Gastrocnemius medialis (tissue), 4 donors: ENCODE measurements around the gene APP. TPM values are rescaled to one million over a fixed set of nuclear protein-coding genes. Genes with fewer than 3 reads are reported as not detected.

Experiments used
- ATAC-seq, 2 donors: fragments of 150-250 bp; one replicate each; pipeline ENCODE4 v1.9.1; 2016
- DNase-seq, 2 donors: peaks; one replicate each; pipeline ENCODE4 v3.0.0-alpha.2; 2019
- H3K27ac ChIP-seq, 4 donors: fragments of 200-600 bp; sonication (generic); 1 replicate in 1 of 4; 2 replicates in 3 of 4; pipeline ENCODE4 v1.5.1; 2016 to 2018; ENCODE audit warnings: mild to moderate bottlenecking in 2 of 4, moderate library complexity in 1 of 4
- H3K27me3 ChIP-seq, 3 donors: fragments of 200-600 bp; sonication (generic) in 2 of 3; 1 replicate in 1 of 3; 2 replicates in 2 of 3; pipeline versions ENCODE4 v1.5.1 to v1.6.0; 2016 to 2019; ENCODE audit warnings: mild to moderate bottlenecking in 1 of 3, moderate library complexity in 1 of 3
- H3K36me3 ChIP-seq, 2 donors: fragments of 200-600 bp; sonication (generic) in 1 of 2; one replicate each; pipeline ENCODE4 v1.5.1; 2017 to 2018
- H3K4me1 ChIP-seq, 2 donors: fragments of 200-600 bp; sonication (generic) in 1 of 2; one replicate each; pipeline ENCODE4 v1.5.1; 2016 to 2017; ENCODE audit warnings: mild to moderate bottlenecking in 2 of 2
- H3K4me3 ChIP-seq, 4 donors: fragments of 200-600 bp; sonication (generic) in 3 of 4; 1 replicate in 1 of 4; 2 replicates in 3 of 4; pipeline ENCODE4 v1.5.1; 2016 to 2019; ENCODE audit warnings: mild to moderate bottlenecking in 2 of 4
- H3K9me3 ChIP-seq, 3 donors: fragments of 200-600 bp; sonication (generic) in 2 of 3; 1 replicate in 1 of 3; 2 replicates in 2 of 3; pipeline ENCODE4 v1.5.1; 2016 to 2019
- POLR2A ChIP-seq, 2 donors: fragments of 450-650 bp; IDR thresholded peaks; one replicate each; pipeline ENCODE4 v1.6.1; 2017; ENCODE audit warnings: antibody characterized with exemption in 2 of 2, mild to moderate bottlenecking in 2 of 2, moderate library complexity in 2 of 2
- in situ Hi-C, 4 donors: fragments of 200-750 bp; cut with MboI; loops; one replicate each; pipeline versions ENCODE4 v1.15.0 to v1.8.0; 2017; ENCODE audit warnings: low sequenced_read_pairs in 4 of 4
- intact Hi-C: fragments of 100-400 bp; cut with DNase I; formaldehyde crosslinking; loops from one replicate; pipeline ENCODE4 v1.15.1; 2023; ENCODE audit warnings: low total_unique reads
- total RNA-seq, 4 donors: library from RNA; depleted of rRNA; stranded (reverse); fragments of >200 nt; gene quantifications; one replicate each; pipeline versions ENCODE4 v1.1.0 to v1.2.3, GENCODE V29; 2016
- TF ChIP-seq, protein P1 (sequence below), 5 experiments: fragments of 450-650 bp in 3 of 5; fragments of 200-600 bp in 2 of 5; sonication (generic) in 2 of 5; IDR thresholded peaks in 4 of 5; conservative IDR thresholded peaks in 1 of 5; 1 replicate in 4 of 5; 2 replicates in 1 of 5; pipeline ENCODE4 v1.5.1; 2016 to 2019; ENCODE audit warnings: antibody characterized with exemption in 5 of 5, mild to moderate bottlenecking in 3 of 5, moderate library complexity in 3 of 5

The APP gene
- total RNA-seq, 4 donors from 2014 or later, result 45.8 to 73.2 (median 70.1) TPM

DNA sequence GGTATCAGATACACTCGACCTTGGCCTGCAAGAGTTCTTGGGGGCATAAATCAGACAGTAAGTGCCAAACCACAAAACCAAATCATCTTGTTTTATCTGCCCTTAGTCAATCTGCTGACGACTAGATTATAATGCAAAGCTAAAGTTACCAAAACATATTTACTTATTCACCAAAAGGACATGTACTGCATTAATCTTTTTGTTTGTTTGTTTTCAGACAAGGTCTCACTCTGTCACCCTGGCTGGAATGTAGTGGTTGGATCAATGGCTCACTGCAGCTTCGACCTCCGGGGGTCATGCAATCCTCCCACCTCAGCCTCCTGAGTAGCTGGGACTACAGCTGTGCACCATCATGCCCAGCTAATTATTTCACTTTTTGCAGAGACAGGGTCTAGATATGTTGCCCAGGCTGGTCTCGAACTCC lies 114.7 kb downstream of the APP start:
- Histone ChIP-seq H3K9me3 (no peaks in the 10 kb centered on the region), H3K27me3 (no peaks in the 10 kb centered on the region), H3K27ac (no peak overlapping the region), H3K36me3 (no peaks in the 10 kb centered on the region), H3K4me1 (no peaks in the 10 kb centered on the region), H3K4me3 (no peak overlapping the region)
- no peak for DNase-seq
- no peak for TF ChIP-seq POLR2A (IDR thresholded peaks at IDR 0.05)
- TF ChIP-seq, protein P1, sequence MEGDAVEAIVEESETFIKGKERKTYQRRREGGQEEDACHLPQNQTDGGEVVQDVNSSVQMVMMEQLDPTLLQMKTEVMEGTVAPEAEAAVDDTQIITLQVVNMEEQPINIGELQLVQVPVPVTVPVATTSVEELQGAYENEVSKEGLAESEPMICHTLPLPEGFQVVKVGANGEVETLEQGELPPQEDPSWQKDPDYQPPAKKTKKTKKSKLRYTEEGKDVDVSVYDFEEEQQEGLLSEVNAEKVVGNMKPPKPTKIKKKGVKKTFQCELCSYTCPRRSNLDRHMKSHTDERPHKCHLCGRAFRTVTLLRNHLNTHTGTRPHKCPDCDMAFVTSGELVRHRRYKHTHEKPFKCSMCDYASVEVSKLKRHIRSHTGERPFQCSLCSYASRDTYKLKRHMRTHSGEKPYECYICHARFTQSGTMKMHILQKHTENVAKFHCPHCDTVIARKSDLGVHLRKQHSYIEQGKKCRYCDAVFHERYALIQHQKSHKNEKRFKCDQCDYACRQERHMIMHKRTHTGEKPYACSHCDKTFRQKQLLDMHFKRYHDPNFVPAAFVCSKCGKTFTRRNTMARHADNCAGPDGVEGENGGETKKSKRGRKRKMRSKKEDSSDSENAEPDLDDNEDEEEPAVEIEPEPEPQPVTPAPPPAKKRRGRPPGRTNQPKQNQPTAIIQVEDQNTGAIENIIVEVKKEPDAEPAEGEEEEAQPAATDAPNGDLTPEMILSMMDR (IDR thresholded peaks at IDR 0.05 in 4 of 5, conservative IDR thresholded peaks at IDR 0.05 in 1 of 5), result no peak
- in situ Hi-C loops, result no loop called here
- intact Hi-C loops, result no loop called here
- ATAC-seq, result no peak

DNA sequence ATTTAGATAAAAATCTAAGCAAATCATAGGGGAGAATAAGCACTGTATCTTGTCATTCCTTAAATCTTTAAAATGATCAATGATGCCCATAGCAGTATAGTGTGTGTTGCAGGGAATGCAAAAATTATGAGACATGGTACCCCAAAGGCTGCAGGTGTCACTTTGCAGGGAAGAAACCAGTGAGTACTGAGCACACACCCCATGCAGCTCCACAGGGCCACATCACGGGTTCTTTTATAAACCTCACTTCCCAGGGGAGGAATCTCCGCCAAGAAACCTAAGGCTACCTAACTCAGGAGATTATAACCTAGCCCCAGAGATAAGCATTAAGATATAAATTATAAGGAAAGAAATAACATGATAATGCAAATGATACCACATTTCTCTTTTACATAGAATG lies 115.6 kb downstream of the APP start:
- Histone ChIP-seq H3K4me1 (no peaks in the 10 kb centered on the region), H3K36me3 (no peaks in the 10 kb centered on the region), H3K9me3 (no peaks in the 10 kb centered on the region), H3K27ac (no peak overlapping the region), H3K27me3 (no peaks in the 10 kb centered on the region), H3K4me3 (no peak overlapping the region)
- ATAC-seq (no peak), DNase-seq (no peak)
- intact Hi-C loops, result no loop called here
- in situ Hi-C loops, result no loop called here
- TF ChIP-seq, protein P1 (IDR thresholded peaks at IDR 0.05 in 4 of 5, conservative IDR thresholded peaks at IDR 0.05 in 1 of 5), result no peak
- TF ChIP-seq POLR2A (IDR thresholded peaks at IDR 0.05), result no peak

DNA sequence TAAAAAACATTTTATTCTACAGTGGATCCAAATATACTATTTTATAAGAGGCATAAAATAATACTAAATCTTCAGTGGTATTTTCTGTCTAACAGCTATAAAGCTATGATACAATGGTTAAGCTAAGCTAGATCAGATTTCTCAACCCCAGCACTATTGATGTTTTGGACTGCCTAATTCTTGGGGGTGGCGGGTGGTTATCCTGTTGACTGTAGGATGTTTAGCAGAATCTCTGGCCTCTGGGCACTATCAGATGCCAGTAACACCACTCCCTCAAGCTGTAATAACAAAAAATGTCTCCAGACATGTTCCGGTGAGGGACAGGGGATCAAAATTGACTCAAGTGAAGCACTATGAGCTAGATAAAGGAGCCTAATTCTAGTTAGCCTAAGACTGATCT lies 118.5 kb downstream of the APP start:
- Histone ChIP-seq H3K9me3 (no peaks in the 10 kb centered on the region), H3K27me3 (no peaks in the 10 kb centered on the region), H3K4me3 (no peak overlapping the region), H3K36me3 (no peaks in the 10 kb centered on the region), H3K4me1 (no peaks in the 10 kb centered on the region), H3K27ac (no peak overlapping the region)
- intact Hi-C loops, result no loop called here
- in situ Hi-C loops, result no loop called here
- TF ChIP-seq, protein P1 (IDR thresholded peaks at IDR 0.05 in 4 of 5, conservative IDR thresholded peaks at IDR 0.05 in 1 of 5), result no peak
- no peak for TF ChIP-seq POLR2A (IDR thresholded peaks at IDR 0.05)
- ATAC-seq, result no peak
- no peak for DNase-seq

DNA sequence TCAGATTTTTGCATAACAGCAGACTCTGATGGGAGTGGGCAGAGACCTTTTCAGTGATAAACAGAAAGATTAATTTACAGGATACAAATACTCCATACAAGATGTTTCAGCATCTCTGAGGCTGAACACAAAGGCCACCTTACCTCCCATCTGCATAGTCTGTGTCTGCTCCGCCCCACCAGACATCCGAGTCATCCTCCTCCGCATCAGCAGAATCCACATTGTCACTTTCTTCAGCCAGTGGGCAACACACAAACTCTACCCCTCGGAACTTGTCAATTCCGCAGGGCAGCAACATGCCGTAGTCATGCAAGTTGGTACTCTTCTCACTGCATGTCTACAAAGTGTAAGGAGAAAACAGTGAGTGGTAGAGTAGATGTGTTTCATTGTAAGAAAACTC lies 119.7 kb downstream of the APP start:
- no peak overlapping the region for H3K27ac ChIP-seq
- no peak for DNase-seq

DNA sequence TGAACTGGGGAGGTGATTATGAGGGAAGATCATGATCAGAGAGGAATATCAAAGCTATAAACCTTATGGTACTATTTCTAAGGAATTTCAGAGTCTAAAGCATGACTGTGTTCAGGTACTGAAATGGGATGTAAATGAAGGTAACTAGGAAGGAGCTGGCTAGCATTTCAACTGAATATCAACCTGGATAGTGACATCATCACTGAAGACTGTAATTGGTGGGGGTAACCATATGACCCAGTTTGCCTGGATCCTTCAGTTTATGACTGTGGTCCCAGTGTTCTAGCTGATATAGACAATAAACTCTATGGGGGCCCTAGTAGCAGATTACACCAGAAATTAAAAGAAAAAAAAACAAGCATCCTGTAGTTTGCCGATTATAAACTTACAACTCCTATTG lies 120.8 kb downstream of the APP start:
- no peak overlapping the region for H3K27ac ChIP-seq
- no peaks in the 10 kb centered on the region for H3K4me1 ChIP-seq
- H3K27me3 ChIP-seq, result no peaks in the 10 kb centered on the region
- in situ Hi-C loops (no loop called here), intact Hi-C loops (no loop called here)
- TF ChIP-seq POLR2A (IDR thresholded peaks at IDR 0.05), result no peak
- TF ChIP-seq, protein P1 (IDR thresholded peaks at IDR 0.05 in 4 of 5, conservative IDR thresholded peaks at IDR 0.05 in 1 of 5), result no peak
- no peaks in the 10 kb centered on the region for H3K9me3 ChIP-seq
- ATAC-seq (no peak), DNase-seq (no peak)
- no peak overlapping the region for H3K4me3 ChIP-seq
- H3K36me3 ChIP-seq, result no peaks in the 10 kb centered on the region

More for the DNA sequence above, 119.7 kb downstream of the APP start:
- intact Hi-C loops, result no loop called here
- H3K4me3 ChIP-seq, result no peak overlapping the region
- H3K4me1 ChIP-seq, result no peaks in the 10 kb centered on the region
- in situ Hi-C loops, result no loop called here
- TF ChIP-seq POLR2A (IDR thresholded peaks at IDR 0.05), result no peak
- TF ChIP-seq, protein P1 (IDR thresholded peaks at IDR 0.05 in 4 of 5, conservative IDR thresholded peaks at IDR 0.05 in 1 of 5), result no peak
- no peaks in the 10 kb centered on the region for H3K9me3 ChIP-seq
- no peaks in the 10 kb centered on the region for H3K27me3 ChIP-seq
- ATAC-seq, result no peak
- H3K36me3 ChIP-seq, result no peaks in the 10 kb centered on the region
